Measurements from ENCODE around the gene ERBB3.
"Not testable (repeated sequence)": the region's sequence is repeated elsewhere in the genome, so short reads cannot be mapped to it uniquely, and the experiment has no call there.

ERBB3 gene

DNA sequence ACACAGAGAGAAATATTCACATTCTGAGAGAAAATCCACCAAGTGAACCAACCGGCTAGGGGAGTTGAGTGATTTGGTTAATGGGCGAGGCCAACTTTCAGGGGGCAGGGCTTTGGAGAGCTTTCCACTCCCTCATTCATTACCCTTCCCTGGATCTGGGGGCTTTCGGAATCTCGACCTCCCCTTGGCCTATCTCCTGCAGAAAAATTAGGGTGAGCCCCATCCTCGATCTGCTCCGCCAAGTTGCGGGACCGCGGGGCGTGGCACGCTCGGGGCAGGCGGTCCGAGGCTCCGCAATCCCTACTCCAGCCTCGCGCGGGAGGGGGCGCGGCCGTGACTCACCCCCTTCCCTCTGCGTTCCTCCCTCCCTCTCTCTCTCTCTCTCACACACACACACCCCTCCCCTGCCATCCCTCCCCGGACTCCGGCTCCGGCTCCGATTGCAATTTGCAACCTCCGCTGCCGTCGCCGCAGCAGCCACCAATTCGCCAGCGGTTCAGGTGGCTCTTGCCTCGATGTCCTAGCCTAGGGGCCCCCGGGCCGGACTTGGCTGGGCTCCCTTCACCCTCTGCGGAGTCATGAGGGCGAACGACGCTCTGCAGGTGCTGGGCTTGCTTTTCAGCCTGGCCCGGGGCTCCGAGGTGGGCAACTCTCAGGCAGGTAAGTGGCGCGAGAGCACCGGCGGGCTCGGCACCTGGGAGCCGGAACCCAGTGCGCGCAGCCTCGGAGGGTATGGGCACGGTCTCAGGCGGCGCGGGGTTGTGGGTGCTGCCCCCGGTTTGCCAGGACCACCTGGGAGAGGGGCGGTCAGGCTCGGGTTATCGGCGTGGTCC is at the start of gene ERBB3:
Gene ERBB3 (plus strand): TSS at position 443 of the 833 bp plus-strand sequence. CDS start 136 bp downstream, at position 579.
- in situ Hi-C loops (cut with HindIII; ENCODE audit: low sequenced_read_pairs) = no loop called here

- in situ Hi-C loops (cut with HindIII; ENCODE audit: low sequenced_read_pairs) = loop anchor here (10.0 kb wide), 1 partner anchor 57 kb away; the partner anchor contains the start of gene RAB5B
Observed at GRCh38 chr12:56031987-56032386, 48.0 kb upstream of the ERBB3 start.

GRCh38 chr12:56034586-56035332 is 45.2 kb upstream of the ERBB3 start:
- in situ Hi-C loops (cut with HindIII; ENCODE audit: low sequenced_read_pairs) = loop anchor here (10.0 kb wide), 1 partner anchor 60 kb away; the partner anchor contains the start of gene RAB5B

DNA sequence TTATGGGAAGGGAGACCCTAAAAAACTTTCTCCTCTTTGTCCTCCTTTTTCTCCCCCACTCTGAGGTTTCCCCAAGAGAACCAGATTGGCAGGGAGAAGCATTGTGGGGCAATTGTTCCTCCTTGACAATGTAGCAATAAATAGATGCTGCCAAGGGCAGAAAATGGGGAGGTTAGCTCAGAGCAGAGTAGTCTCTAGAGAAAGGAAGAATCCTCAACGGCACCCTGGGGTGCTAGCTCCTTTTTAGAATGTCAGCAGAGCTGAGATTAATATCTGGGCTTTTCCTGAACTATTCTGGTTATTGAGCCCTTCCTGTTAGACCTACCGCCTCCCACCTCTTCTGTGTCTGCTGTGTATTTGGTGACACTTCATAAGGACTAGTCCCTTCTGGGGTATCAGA is 42.8 kb upstream of the ERBB3 start:
- in situ Hi-C loops (cut with HindIII; ENCODE audit: low sequenced_read_pairs) = loop anchor here (10.0 kb wide), 1 partner anchor 62 kb away; the partner anchor contains the start of gene RAB5B

DNA sequence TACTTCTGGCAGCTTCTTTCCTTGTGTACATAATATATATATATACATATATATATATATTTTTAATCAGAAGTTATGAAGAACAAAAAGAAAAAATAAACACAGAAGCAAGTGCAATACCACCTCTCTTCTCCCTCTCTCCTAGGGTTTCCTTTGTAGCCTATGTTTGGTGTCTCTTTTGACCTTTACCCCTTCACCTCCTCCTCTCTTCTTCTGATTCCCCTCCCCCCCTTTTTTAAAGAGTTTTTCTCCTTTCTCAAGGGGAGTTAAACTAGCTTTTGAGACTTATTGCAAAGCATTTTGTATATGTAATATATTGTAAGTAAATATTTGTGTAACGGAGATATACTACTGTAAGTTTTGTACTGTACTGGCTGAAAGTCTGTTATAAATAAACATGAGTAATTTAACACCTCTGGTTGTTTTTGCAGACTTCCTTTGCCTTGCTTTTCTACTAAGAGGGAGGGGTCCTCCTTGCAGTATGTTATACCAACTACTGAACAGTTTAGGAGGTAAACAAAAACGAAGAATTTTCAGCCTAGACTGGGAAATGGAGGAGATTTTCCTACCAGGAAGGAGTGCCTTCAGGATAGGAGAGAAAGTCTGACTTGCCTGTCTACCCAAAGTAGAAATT is 41.8 kb upstream of the ERBB3 start:
- in situ Hi-C loops (cut with HindIII; ENCODE audit: low sequenced_read_pairs) = loop anchor here (10.0 kb wide), 1 partner anchor 63 kb away; the partner anchor contains the start of gene RAB5B

DNA sequence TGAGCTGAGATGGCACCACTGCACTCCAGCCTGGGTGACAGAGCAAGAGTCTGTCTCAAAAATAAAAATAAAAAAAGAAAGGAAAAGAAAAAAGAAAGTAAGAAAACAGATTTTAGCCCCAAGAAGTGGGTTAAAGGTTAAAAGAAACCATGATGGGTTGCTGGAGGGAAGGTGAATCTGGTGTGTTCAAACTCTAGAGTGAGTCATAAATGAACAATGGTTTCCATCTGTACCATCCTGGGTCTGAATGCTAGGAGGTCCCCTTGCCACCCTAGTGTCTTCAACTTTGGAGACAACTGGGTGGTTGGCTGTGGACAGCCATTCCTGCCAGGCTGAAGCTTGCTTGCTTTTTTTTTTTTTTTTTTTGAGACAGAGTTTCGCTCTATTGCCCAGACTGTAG is 39.8 kb upstream of the ERBB3 start:
- in situ Hi-C loops (cut with HindIII; ENCODE audit: low sequenced_read_pairs) = no loop called here

DNA sequence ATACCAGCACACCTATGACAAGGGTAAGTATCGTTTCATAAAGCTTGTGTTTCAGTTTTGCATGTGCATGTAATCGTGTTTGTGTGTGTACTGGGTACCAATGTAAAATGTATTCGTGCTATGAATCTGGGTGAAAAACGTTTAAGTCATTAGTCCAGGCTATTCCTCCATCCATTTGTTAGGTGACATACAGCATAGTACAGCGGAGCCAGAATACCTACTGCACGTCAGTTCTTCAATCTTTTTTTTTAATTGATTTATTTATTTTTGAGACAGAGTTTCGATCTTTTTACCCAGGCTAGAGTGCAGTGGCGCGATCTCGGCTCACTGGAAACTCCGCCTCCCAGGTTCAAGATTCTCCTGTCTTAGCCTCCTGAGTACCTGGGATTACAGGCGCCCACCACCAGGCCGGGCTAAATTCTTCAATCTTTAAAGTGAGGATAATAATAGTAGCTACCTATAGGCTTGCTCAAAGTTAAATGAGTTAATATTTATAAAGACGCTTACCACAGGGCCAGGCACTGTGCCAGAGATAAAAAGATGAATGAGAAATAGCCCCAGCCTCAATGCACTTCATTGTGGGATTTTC is 38.9 kb upstream of the ERBB3 start:
- in situ Hi-C loops (cut with HindIII; ENCODE audit: low sequenced_read_pairs) = no loop called here

DNA sequence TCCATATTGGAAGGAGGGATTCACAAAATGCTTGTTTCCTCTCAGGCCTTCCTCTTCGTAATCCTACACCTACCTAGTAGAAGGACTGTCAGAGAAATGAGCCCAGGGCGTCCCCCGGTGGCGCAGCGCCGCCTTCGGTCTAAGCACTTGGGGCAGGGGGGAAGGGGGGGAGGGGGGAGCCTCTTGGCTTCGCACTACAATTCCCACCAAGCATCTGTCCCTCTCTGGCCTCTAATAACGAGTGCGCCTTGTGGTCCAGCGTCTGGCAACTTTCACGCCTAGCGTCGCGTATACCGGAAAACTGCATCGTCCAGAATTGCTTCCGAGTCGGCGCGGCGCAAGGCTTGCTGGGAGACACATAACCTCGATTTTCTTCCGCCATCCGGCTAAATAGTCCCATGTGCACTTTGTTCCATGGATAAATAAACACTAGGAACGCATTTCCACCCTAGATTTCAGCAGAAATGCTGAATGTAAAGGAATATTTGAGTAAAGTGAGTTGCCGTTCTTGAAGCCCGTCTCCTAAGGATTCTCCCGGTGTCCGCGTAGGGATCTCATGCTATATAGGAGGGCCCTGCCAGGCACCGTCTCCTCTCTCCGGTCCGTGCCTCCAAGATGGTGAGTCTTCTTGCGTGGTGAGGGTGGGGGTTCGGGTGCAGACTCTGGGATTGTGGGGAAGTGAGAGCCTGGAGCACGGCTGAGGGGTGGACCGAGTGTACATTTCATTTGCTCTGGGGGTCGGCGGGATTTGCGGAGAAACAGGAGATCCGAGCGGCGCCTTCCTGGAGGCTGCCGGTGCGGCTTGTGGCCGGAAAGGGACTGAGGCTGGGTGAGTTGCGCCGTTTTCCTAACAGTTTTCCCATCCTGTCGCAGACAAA is 38.2 kb upstream of the ERBB3 start, which contains the start of gene RPS26:
Gene RPS26 (plus strand): TSS at position 367 of the 878 bp plus-strand sequence. CDS start 249 bp downstream, at position 616.
- in situ Hi-C loops (cut with HindIII; ENCODE audit: low sequenced_read_pairs) = no loop called here

- in situ Hi-C loops (cut with HindIII; ENCODE audit: low sequenced_read_pairs) = not testable (repeated sequence)
Observed at GRCh38 chr12:56042430-56042813, 37.5 kb upstream of the ERBB3 start.

DNA sequence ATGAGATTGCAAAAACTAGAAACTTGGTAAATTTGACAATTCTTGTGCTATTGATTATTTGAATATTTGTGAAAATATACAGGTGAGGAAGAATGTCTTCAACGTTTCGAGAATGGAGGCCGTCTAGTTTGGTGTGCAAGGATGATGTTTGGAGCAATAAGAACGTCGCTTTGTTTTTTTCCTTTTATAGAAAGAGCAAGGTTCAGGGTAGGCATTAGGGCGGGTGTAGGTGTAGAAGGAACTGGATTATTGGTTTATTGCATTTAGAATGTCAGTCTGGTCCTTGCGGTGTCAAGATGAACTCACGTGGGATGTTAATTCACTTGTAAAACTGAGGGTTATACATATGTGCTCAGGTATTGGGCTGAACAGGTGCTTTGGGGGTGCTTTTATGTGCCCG is 37.1 kb upstream of the ERBB3 start:
- in situ Hi-C loops (cut with HindIII; ENCODE audit: low sequenced_read_pairs) = no loop called here

GRCh38 chr12:56046027-56046780 is 33.8 kb upstream of the ERBB3 start:
- in situ Hi-C loops (cut with HindIII; ENCODE audit: low sequenced_read_pairs) = no loop called here

GRCh38 chr12:56053407-56053893 is 26.5 kb upstream of the ERBB3 start:
- in situ Hi-C loops (cut with HindIII; ENCODE audit: low sequenced_read_pairs) = no loop called here

- in situ Hi-C loops (cut with HindIII; ENCODE audit: low sequenced_read_pairs) = loop anchor here (5.0 kb wide), 1 partner anchor 37 kb away; no protein-coding TSS in a partner anchor
Observed at GRCh38 chr12:56059964-56060363, 20.0 kb upstream of the ERBB3 start.

DNA sequence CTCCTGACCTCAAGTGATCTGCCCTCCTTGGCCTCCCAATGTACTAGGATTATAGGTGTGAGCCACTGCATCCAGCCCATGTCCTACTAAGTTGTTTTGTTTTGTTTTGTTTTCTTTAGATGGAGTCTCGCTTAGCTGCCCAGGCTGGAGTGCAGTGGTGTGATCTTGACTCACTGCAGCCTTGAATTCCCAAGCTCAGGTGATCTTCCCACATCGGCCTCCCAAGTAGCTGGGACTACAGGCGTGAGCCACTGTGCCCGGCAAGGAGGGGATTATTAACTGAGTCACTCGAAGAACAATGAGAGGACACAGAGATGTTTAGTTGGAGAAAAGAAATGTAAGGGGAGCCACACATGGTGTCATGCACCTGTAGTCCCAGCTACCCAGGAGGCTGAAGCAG is 18.0 kb upstream of the ERBB3 start:
- in situ Hi-C loops (cut with HindIII; ENCODE audit: low sequenced_read_pairs) = no loop called here

DNA sequence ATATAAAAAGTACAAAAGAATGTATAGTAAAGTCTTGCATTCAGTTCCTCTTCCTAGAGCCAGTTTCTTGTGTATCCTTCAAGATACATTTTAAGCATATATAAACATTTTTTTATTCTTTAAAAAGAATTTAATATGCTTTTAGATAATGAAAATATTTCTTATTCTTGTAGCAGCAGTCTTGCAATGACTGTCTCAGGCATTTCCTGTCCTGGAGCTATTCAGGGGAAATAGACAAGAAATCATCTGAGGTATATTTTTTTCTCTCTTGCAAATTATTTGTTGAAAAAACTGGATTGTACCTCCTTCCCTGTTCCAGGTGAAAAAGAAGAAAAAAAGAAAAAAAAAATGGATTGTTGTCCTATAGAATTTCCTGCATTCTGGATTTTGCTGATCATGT is 17.0 kb upstream of the ERBB3 start:
- in situ Hi-C loops (cut with HindIII; ENCODE audit: low sequenced_read_pairs) = no loop called here

- in situ Hi-C loops (cut with HindIII; ENCODE audit: low sequenced_read_pairs) = no loop called here
Observed at GRCh38 chr12:56071648-56072047, 8.3 kb upstream of the ERBB3 start.

DNA sequence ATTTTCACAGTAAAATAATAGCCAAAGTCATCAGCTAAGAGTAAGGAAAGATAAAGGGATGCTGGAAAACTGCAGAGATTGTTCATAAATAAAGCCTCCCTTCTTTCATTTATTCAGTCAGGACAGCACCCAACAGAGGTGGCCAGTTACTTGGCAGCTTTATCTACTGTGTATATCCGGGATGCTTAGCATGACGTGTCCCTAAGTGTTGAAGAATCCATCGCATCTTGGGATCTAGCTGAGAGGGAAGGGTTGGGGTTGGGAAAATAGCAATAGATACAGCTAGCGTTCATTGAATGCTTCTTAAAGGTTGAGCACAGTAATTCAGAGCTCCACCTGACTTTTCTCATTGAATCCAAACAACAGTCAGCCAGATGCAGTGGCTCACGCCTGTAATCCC is 5.6 kb upstream of the ERBB3 start:
- in situ Hi-C loops (cut with HindIII; ENCODE audit: low sequenced_read_pairs) = no loop called here

DNA sequence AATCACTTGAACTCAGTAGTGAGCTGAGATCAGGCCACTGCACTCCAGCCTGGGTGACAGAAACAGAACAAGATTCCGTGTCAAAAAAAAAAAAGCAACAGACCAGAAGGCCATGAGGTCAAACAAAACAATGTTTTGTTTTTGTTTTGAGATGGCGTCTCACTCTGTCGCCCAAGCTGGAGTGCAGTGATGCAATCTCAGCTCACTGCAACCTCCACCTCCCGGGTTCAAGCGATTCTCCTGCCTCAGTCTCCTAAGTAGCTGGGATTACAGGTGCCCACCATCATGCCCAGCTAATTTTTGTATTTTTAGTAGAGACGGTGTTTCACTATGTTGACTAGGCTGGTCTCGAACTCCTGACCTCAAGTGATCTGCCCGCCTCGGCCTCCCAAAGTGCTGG is 2.0 kb upstream of the ERBB3 start:
- in situ Hi-C loops (cut with HindIII; ENCODE audit: low sequenced_read_pairs) = not testable (repeated sequence)

GRCh38 chr12:56078427-56078826 is 1.5 kb upstream of the ERBB3 start:
- in situ Hi-C loops (cut with HindIII; ENCODE audit: low sequenced_read_pairs) = no loop called here

Measured in endothelial cell of hepatic sinusoid (primary cell).